ENCODE measurements around the gene RRAGC.
"Not testable (repeated sequence)": the region's sequence is repeated elsewhere in the genome, so short reads cannot be mapped to it uniquely, and the experiment has no call there.

The RRAGC gene

DNA sequence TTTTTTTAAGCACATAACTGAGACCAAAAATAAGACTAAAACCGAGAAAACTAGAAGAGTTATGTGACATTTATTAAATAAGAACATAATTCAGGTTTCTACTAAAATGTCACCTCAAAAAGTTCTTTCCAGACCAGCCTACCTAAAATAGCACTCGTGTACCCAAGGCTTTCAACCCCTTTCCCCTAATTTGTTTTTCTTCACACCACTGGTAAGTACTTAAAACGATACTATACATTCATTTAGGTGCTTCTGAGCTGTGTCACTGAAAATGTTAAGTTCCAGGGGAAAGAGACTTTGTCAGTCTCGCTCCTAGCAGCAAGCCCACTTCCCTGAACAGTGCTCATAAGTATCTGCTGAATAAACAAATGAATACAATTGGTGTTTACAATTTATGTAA, 6.8 kb downstream of the RRAGC start:
- no peak for DNase-seq

DNA sequence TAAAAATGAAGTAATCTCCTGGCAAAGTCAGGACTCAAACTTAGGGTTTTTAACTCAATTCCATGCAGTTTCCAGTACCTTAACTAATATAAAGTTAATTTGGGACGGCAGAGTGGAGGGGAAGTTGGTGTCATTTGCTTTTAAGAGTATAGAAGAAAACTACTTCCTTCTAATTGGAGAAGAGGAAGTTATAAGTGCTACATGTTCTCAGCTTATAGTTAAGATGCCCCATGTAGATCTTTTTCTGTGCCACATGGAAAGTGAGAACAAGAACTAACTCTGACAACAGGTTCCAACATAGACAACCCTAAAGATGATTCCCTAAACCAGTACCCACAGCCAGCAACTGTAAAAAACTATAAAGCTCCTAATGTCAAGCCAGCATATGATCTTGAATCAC, 11.5 kb downstream of the RRAGC start:
- no peak for DNase-seq

DNA sequence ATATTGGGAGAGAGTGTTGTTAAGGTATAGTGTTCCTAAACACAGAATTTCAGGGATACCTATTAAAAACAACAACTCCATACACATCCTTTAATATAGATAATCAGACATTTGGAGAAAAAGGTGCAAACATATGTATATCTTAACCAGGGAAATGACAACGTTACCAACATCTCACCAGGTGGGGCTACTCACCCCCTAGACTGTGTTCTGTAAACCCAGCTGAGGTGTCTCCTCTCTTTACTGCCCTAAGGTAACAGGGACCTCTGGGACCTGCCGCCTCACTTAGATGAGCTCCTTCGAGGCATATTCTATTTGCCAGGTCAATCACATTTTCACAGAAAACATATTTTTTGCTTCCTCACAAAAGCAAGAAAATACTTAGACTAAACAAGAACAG, 13.4 kb downstream of the RRAGC start:
- DNase-seq = no peak

DNA sequence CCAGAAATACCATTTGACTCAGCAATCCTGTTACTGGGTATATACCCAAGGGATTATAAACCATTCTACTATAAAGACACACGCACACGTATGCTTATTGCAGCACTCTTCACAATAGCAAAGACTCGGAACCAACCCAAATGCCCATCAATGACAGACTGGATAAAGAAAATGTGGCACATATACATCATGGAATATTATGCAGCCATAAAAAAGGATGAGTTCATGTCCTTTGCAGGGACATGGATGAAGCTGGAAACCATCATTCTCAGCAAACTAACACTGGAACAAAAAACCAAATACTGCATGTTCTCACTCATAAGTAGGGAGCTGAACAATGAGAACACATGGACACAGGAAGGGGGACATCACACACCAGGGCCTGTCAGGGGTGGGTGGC, 14.5 kb downstream of the RRAGC start:
- DNase-seq = not testable (repeated sequence)

DNA sequence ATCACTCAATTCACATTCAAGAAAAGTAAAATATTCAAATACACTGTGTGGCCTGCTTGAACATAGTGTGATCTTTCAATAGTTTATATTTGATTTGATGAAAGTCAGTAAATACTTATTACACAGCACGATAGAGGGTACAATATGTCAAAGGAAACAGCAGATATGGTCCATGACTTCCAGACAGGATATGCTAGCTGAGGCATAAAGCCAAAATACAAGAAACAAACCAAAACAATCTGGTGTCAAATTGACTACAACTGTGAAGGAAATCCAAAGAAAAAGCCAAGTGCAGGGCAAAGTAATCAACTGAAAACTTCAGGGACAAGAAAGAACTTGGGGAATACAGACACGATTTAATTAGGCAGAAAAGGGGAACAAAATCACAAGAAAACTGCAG, 19.3 kb downstream of the RRAGC start:
- no peak for DNase-seq

DNA sequence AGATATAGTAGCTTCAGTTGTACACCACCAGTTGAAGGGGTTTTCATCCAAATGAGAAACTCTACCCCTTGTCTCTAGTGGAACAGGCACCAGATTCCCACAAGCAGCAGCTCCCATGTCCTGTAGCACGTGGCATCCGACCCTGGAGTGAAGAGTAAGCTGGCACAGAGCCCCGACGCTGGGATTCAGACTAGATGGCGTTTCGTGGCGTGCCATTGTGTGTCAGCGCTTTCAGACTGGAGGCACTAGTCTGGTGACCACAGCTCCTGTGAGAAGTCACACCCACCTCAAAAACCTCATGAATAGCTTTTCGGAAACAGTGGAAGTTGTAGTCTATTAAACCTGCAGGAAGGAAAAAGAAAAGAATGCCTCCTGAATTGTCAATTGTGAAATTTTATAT, 20.2 kb downstream of the RRAGC start:
- no peak for DNase-seq

DNA sequence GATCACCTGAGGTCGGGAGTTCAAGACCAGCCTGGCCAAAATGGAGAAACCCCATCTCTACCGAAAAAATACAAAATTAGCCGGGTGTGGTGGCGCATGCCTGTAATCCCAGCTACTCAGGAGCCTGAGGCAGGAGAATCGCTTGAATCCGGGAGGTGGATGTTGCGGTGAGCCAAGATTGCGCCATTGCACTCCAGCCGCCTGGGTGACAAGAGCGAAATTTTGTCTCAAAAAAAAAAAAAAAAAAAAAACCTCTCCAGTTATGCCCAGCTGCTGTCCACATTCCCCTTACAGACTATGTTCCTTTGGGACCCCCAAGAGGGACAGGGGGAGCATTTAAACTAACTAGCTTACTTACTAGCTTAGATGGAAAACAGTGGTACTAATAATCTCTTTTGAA, 23.3 kb downstream of the RRAGC start:
- not testable (repeated sequence) for DNase-seq

DNA sequence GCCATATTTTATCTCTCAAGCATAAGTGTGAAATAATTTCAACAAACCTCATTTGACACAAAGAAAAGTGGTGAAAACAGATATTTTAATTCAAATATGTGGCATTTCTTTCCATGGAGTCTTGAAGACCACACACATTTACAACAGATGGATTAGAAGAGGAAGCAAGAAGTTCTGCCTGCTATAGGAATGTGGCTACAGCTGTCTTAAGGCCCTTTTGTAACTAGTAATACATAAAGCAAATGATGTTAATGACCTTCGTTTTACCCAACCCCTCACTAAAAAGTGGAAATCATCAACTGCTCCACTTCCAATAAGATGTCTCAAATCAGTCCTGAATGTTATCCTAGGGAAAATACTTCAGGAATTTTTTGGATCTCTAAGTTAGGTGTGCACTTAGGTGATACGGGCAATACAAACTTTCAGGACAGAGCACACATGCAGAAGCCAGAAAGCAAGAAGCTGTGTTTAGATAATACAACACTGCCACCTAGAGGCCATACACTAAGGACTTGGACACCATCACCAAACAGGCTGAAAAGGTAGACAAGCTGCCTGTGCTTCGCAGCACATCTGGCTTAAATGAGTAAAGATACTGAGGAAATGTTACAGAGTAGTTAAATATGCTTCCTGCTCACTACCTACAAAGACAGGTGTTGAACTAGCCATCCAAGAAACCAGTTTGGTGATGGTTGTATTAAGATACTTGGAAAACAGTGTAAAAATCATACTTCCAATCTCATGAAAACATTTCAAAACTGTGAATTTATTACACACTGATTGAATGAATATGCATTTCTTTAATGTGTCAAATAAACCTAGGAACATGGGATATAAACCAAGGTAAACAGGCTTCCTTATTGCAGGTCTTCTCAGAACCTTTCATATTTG, 24.4 kb downstream of the RRAGC start:
- DNase-seq = peak; percentile 100

DNA sequence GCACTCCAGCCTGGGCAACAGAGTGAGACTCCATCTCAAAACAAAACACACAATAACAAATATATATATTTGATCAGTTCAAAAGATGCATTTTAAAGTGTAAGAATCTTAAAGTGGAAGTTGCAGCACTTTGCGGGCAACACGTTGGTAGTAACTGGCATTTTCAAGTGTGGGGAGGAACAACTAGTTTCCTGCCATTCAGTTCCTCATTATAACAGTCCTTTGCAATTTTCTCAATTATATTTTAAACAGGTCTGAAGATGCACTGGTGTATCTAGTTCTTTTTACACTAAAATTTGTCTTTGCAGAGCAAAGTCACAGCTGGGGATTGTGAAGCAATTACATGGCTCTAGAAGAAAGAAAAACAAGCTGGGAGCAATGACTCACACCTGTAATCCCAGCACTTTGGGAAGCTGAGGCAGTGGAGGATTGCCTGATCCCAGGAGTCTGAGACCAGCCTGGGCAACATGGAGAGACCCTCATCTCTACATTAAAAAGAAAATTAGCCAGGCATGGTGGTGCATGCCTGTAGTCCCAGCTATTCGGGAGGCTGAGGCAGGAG, 25.3 kb downstream of the RRAGC start:
- DNase-seq = no peak

DNA sequence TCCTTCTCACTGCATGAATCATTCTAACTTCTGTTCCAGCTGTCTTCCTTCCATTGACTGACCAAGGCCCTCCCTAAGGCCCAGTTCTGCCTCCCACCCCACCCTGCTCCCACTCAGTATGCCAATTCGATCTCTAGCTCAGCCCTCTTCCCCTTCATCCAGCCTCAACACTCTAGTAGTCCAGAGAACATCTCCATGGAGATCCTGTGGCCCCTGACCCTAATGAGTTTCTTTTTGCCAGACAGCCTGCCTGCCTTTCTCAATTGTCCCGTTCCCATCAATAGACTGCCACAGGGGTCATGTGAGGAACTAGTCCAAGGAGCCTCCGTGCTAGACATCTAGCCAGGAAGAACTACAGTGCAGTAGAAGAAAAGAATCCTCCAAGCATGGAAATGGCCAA, 26.4 kb downstream of the RRAGC start:
- DNase-seq = no peak

DNA sequence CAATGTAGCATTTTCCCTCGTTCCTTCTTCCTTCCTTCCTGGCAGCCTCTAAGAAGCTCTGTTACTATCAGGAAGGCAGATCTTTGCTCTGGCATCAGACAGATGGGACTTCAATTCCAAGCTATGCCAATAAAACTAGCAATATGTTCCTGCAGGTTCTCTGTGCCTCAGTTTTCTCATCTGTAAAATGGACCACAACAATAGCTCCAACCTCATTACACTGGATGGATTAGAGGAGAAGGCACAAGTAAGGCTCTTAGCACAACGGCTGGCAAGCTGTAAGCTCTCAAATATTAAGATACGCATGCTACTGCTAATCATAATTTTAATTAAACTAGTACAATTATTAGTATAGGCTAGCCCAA, 27.2 kb downstream of the RRAGC start:
- DNase-seq = no peak

DNA sequence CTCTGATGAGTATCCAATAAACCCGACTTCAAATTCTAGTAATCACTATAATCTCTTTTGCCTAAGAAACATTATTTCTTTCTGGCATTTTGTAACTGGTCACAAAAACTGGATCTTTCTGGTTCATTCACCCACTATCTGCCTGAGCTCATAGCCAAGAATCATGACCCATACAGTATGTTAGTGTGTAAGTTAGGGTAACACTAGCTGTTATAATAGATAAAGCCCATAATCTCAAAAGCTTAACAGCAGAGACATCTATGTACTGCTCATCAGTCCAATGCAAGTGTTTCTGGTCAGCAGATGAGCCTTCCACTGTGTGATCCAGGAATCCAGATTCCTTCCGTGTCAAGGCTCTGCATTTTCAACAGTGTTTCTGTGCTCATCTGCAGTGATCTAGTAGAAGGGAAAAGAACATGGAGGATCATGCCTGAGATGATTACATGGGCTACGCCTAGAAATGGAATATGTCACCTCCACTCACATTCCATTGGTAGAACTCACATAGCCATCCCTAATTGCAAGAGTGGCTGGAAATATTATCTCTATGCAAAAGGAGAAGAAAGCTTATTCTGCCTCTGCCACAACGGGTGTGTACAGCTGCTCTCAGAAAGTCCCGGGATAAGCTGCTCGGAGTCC, 27.7 kb downstream of the RRAGC start:
- no peak for DNase-seq

DNA sequence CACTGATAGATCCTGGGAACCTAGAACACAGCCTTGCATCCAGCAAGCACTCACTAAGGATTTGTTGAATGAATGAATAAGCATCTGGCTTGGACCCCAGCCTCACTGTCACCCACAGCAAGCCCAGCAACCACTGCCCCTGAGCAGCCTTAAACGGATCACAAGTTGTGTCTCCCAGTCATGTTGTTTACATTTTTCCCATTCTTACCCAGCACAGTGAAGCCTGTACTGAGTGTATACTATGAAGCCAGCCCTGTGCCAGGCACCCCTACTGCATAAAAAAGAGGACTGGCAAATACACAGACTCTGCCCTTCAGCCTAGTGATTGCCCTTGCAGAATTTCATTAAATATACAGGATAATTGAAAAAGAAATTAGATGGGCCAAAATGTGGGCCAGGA, 30.2 kb downstream of the RRAGC start:
- DNase-seq = no peak

DNA sequence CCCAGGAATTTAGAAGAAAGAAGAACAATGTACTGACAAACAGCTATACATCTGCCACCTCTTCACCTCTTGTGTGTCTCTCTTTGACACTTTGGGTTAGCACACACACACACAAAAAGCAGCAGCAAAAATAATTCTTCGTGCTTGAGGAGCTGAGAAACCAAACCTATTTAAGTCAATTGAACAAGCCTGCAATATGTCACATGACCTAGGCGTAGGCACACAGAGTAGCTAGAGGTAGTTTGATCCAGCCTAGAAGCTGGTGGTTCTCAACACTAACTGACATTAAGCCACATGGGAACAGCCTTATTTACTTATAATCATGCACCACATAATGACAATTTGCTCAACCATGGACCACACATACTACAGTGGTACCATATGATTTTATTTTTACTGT, 32.3 kb downstream of the RRAGC start:
- no peak for DNase-seq

DNA sequence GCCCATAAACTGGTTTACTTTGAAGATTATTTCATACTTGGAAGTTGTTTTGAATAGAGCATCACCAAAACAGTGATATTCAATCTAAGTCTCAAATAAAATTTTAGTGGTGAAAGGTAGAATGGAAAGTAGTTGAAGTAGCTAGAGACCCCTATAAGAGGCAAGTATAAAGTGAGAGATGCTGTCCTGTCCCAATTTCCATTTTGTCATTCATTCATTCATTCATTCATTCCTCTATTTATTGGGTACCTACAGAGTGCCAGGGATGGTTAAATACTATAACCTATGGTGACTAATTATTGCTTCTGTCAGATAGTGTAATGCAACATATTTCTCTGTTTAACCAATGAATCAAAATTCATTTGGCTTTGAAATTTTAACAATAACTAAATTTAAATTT, 32.7 kb downstream of the RRAGC start:
- no peak for DNase-seq

DNA sequence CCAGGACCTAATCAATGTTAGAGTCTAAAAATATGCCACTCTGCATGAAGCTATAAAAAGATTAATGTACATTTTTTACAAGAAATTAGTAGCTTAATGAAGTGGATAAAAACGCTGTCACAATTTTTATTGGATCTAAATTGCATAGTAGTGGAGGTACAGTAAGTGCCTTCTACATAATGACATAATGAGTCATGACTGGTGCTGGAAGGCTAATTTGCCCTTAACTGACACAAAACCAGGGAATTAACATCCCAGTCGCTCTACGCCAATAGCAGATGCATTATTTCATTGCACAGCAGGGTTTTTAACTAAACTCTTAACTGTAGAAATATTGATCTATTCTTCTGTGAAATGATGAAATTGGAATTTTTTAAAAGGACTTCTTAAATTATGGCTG, 33.3 kb downstream of the RRAGC start:
- no peak for DNase-seq

DNA sequence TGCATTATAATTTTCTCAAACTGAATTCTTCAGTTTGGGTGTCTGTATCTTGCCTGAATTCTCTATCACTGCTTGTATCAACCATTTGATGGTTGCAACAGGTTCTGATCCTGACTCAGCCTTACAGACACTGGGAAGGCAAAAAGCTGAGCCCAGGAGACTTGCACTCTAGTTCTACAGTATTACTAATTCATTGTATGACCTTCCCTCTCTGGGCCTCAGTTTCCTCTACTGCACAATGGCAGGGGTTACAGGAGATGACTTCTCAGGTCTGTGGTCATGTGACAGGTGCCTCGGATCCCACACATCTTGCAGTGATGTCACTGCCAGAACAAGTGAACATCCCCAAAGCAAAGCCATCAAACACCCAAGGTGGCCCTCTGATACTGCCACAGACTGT, 38.7 kb downstream of the RRAGC start:
- DNase-seq = no peak

DNA sequence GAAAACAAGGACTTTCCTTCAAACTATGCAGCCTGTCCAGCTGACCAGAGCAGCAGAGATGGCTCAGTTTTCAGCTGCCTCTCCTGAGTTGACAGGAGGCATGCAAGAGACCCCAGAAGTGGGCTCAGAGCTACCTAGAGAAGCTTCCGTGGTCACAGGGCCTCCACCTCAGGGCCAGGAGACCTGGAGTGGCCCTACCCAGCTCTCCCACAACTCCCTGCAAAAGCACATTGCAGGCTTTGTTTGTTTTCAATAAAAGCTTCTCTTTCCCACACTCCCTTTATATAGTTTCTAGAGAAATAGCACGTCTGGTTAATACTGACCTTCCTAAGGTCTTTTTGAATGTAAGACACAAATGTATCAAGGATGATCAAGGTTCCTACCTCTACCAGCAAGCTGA, 40.1 kb downstream of the RRAGC start:
- DNase-seq = no peak

DNA sequence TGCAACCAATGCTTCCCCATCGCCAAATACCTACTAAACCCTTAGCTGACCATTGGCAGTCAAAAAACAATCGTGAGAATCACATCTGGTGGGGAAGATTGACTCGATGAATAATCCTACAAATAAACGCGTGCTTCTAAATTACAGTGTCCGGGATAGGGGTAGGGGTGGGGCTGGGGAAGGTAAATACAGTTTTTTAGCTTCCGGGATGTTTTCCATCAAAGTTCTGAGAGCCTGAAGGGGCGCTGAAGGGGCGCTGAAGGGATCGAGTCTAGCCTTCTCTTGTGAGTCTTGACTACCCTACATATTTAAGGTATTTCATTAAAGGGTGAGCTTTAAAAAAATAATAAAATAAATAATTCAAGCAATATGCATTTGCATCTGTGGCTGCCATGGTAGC, 40.5 kb downstream of the RRAGC start:
- no peak for DNase-seq

DNA sequence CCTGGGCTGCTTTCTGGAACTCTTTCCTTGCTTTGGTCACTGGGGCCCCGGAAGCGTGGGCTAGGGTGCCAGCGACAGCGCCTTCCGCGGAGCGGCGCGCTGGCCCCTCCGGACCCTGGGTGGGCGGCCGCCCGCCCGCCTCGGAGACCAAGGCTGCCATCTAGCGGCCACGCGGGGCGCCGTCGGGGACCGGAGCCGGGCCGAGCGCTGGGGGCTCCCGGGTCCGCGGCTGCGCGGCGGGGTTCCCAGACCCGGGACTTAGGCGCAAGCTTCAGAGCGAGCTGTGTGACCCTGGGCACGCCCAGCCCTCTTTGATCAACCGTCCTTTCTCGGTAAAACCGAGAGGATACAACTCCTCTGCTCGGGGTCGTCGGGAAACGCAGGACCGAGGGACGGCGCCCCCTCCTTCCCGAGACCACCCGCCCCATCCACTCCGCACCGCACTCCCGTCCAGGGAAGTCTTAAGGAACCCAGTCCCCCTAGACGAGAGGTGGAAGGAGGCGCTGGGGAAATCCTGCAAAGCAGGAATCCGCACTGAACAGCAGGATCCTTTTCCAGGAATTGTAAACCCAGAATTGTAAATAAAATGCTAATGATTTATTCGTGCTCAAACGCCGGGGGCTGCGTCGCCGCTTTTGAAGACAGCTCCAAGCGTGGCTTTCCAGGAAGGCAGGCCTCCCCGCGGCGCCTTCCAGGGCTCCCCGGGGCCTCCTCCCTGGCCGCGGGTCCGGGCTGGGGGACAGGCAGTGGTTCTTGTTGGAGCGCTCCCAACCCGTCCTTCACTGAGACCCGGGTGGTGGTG, 41.2 kb downstream of the RRAGC start:
- DNase-seq = no peak

DNA sequence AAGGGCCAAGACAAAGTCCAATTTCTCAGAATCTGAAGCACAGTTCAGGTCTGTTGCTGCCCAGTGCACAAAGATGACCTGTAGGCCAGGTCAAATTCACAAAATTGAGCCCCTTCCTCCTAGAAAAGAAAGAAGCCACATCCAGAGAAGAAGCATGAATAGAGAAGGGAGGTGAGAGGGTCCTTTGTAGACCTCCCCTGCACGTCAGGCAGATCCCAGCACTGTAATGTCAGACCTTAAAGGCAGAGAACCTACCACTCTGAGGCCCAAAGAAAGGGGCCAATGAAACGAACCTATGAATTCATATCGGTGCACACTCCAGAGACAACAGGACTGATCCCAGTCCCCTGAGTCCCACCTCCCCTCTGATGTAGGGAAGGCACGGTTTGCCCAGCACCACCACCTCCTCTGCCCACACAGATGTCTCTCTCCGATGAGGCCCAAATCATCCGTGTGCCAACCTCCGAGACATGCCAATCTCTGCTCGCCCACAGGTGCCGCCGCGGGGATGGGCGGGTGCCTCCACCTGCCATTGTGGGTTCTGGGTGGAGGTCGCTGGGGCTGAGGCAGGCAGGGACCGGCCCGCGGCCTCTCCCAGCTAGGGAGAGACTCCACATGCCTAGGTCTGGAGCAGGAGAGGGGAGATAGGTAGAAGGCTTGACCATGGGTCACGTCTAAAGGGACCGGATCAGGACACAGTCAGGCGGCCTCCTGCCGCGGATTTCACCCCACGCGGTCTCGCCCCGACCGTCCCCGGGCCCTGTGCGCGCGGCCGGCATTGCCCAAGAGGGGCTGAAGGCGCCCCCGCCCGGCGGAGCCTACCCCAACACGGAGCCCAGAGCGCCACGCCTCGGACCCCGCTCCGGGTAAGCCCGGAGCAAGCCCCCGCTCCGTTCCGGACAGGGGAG, 42.1 kb downstream of the RRAGC start:
- no peak for DNase-seq

DNA sequence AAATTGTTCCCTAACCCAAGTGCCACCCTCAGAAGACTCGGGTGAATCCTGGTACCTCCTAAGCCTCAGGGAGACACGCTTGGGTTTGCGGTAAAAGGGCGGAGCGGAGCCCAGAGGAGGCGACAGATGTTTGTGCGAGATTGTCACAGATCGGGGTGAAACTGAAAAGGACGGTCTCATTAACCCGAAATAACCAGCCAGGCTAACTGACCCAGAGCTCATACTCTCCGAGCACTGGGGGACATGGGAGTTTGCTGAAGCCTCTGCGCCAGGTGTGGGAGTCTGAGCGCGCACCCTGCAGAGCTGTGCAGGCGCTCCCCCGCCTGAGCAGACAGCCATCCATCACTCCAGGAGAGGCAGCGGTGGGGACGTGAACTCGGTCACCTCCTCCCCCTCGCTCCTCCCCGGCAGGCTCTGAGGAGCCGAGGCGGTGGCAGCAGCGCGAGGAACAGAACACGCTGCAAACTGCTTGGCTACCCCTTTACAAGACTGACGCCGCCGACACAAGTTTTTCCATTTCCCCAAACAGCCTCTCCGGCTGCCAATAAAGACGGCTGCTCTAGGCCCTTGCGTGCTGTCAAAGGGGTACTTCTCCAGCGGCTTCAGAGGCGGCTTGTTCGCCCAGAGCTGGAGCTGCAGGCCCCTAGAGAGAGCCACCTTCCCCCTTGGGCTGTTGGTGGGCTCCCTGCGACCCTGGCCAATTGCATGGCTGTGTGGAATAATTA, 43.5 kb downstream of the RRAGC start:
- no peak for DNase-seq
